H9 (cell line): ENCODE data around the gene RAB2B. TPM values are rescaled to one million over a fixed set of nuclear protein-coding genes. Genes with fewer than 3 reads are reported as not detected.

Experiments used
- DNase-seq: peaks from one replicate; pipeline ENCODE4 v3.0.0-alpha.2; 2017
- H2AFZ ChIP-seq: one replicate; pipeline ENCODE4 v1.6.1; 2013; ENCODE audit warnings: mild to moderate bottlenecking, low read length, control low read depth, moderate library complexity
- H2AK5ac ChIP-seq: 2 replicates; pipeline ENCODE4 v1.6.1; 2013; ENCODE audit warnings: low read length, control low read depth, mixed read lengths; ENCODE audit not compliant: insufficient read length
- H2BK120ac ChIP-seq: one replicate; pipeline ENCODE4 v1.6.1; 2013; ENCODE audit warnings: low read depth, mild to moderate bottlenecking, low read length, control low read depth, inconsistent platforms; ENCODE audit not compliant: poor library complexity, severe bottlenecking
- H2BK12ac ChIP-seq: 2 replicates; pipeline ENCODE4 v1.6.1; 2013; ENCODE audit warnings: low read length, control low read depth, mixed read lengths, low read depth; ENCODE audit not compliant: insufficient read length
- H2BK15ac ChIP-seq: 2 replicates; pipeline ENCODE4 v1.6.1; 2013; ENCODE audit warnings: low read depth, low read length, control low read depth
- H2BK20ac ChIP-seq: one replicate; pipeline ENCODE4 v1.6.1; 2013; ENCODE audit warnings: low read depth, mild to moderate bottlenecking, low read length, control low read depth, inconsistent platforms; ENCODE audit not compliant: poor library complexity, severe bottlenecking
- H2BK5ac ChIP-seq: 2 replicates; pipeline ENCODE4 v1.6.1; 2013; ENCODE audit warnings: low read length, control low read depth, mixed read lengths; ENCODE audit not compliant: insufficient read length
- H3K14ac ChIP-seq: 2 replicates; pipeline ENCODE4 v1.6.1; 2013; ENCODE audit warnings: low read length, control low read depth; ENCODE audit not compliant: insufficient read depth
- H3K18ac ChIP-seq: 2 replicates; pipeline ENCODE4 v1.6.1; 2013; ENCODE audit warnings: low read depth, mild to moderate bottlenecking, mixed read lengths, low read length, control low read depth; ENCODE audit not compliant: insufficient read length
- H3K23ac ChIP-seq: 2 replicates; pipeline ENCODE4 v1.6.1; 2013; ENCODE audit warnings: low read length, control low read depth, mixed read lengths, low read depth; ENCODE audit not compliant: insufficient read length
- H3K23me2 ChIP-seq: 2 replicates; pipeline ENCODE4 v1.6.1; 2013; ENCODE audit warnings: low read depth, mild to moderate bottlenecking, mixed read lengths, low read length, control low read depth; ENCODE audit not compliant: insufficient read length, poor library complexity, severe bottlenecking
- H3K27ac ChIP-seq: 2 replicates; pipeline ENCODE4 v1.5.1; 2013; ENCODE audit warnings: low read length, control low read depth, mixed read lengths, low read depth; ENCODE audit not compliant: insufficient read length
- H3K27me3 ChIP-seq: 2 replicates; pipeline ENCODE4 v1.6.1; 2013; ENCODE audit warnings: low read length, control low read depth, inconsistent platforms; ENCODE audit not compliant: insufficient read depth
- H3K4ac ChIP-seq: 2 replicates; pipeline ENCODE4 v1.6.1; 2013; ENCODE audit warnings: low read depth, mild to moderate bottlenecking, control low read depth, inconsistent platforms, low read length, moderate library complexity
- H3K4me1 ChIP-seq: 2 replicates; pipeline ENCODE4 v1.6.1; 2013; ENCODE audit warnings: low read length, control low read depth, inconsistent platforms; ENCODE audit not compliant: insufficient read depth
- H3K4me2 ChIP-seq: 2 replicates; pipeline ENCODE4 v1.6.1; 2013; ENCODE audit warnings: low read length, control low read depth, mixed read lengths; ENCODE audit not compliant: insufficient read length, insufficient read depth
- H3K56ac ChIP-seq: 2 replicates; pipeline ENCODE4 v1.6.1; 2013; ENCODE audit warnings: low read depth, mild to moderate bottlenecking, mixed read lengths, low read length, control low read depth; ENCODE audit not compliant: insufficient read length
- H3K79me1 ChIP-seq: 2 replicates; pipeline ENCODE4 v1.6.1; 2013; ENCODE audit warnings: low read depth, mild to moderate bottlenecking, moderate library complexity, low read length, control low read depth, inconsistent platforms; ENCODE audit not compliant: insufficient read depth, poor library complexity, severe bottlenecking
- H3K79me2 ChIP-seq: 2 replicates; pipeline ENCODE4 v1.6.1; 2013; ENCODE audit warnings: low read length, control low read depth, inconsistent platforms; ENCODE audit not compliant: insufficient read depth
- H3K9ac ChIP-seq: 2 replicates; pipeline ENCODE4 v1.6.1; 2013; ENCODE audit warnings: low read length, control low read depth, mixed read lengths; ENCODE audit not compliant: insufficient read length; ENCODE audit errors: extremely low read depth
- H3K9me3 ChIP-seq: one replicate; pipeline ENCODE4 v1.6.1; 2013; ENCODE audit warnings: low read depth, low read length, inconsistent platforms; ENCODE audit not compliant: control insufficient read depth
- H3T11ph ChIP-seq: one replicate; pipeline ENCODE4 v1.6.1; 2013; ENCODE audit warnings: mild to moderate bottlenecking, low read length, control low read depth, inconsistent platforms
- H4K20me1 ChIP-seq: one replicate; pipeline ENCODE4 v1.6.1; 2013; ENCODE audit not compliant: control insufficient read depth, insufficient read length, insufficient read depth
- H4K5ac ChIP-seq: 2 replicates; pipeline ENCODE4 v1.6.1; 2013; ENCODE audit warnings: low read depth, mild to moderate bottlenecking, mixed read lengths, low read length, control low read depth; ENCODE audit not compliant: insufficient read length
- H4K8ac ChIP-seq: replicated peaks from 2 replicates; pipeline ENCODE4 v1.6.1; 2013; ENCODE audit warnings: low read length, control low read depth, mixed read lengths, low read depth; ENCODE audit not compliant: insufficient read length
- H4K91ac ChIP-seq: 2 replicates; pipeline ENCODE4 v1.6.1; 2013; ENCODE audit warnings: low read depth, mild to moderate bottlenecking, moderate library complexity, mixed read lengths, low read length, control low read depth; ENCODE audit not compliant: insufficient read length
- H3K27ac Mint-ChIP-seq, 3 experiments: 2 replicates in 2 of 3; 3 replicates in 1 of 3; pipeline ENCODE4 v1.8.0; 2020 to 2021; ENCODE audit warnings: mixed read lengths in 3 of 3, mild to moderate bottlenecking in 1 of 3, moderate library complexity in 1 of 3
- H3K27me3 Mint-ChIP-seq: 2 replicates; pipeline ENCODE4 v1.8.0; 2021; ENCODE audit warnings: low read depth, mild to moderate bottlenecking, moderate library complexity, mixed read lengths
- H3K36me3 Mint-ChIP-seq, 3 experiments: 2 replicates in 2 of 3; 3 replicates in 1 of 3; pipeline ENCODE4 v1.8.0; 2020 to 2021; ENCODE audit warnings: low read depth in 3 of 3, mixed read lengths in 3 of 3; ENCODE audit not compliant: insufficient read depth in 1 of 3
- H3K4me1 Mint-ChIP-seq, 2 experiments: 2 replicates each; pipeline ENCODE4 v1.8.0; 2020; ENCODE audit warnings: mixed read lengths in 2 of 2
- H3K4me3 Mint-ChIP-seq, 2 experiments: 2 replicates in 1 of 2; 3 replicates in 1 of 2; pipeline ENCODE4 v1.8.0; 2020 to 2021; ENCODE audit warnings: mild to moderate bottlenecking in 2 of 2, mixed read lengths in 2 of 2, moderate library complexity in 1 of 2
- H3K9me3 Mint-ChIP-seq, 2 experiments: 2 replicates in 1 of 2; 3 replicates in 1 of 2; pipeline ENCODE4 v1.8.0; 2020; ENCODE audit warnings: mild to moderate bottlenecking in 2 of 2, mixed read lengths in 2 of 2, moderate library complexity in 1 of 2
- CTCF ChIP-seq: fragments of 200-600 bp; sonication (generic); conservative IDR thresholded peaks from 3 replicates; pipeline ENCODE4 v1.8.0; 2021; ENCODE audit warnings: antibody characterized with exemption, mild to moderate bottlenecking
- WGBS: extraction: QIAGEN DNeasy Blood & Tissue Kit; methylation state at CpG from one replicate; pipeline ENCODE4 v1.1.7; 2013; ENCODE audit warnings: missing lambda C conversion rate, low lambda C conversion rate, mixed read lengths; ENCODE audit not compliant: insufficient read length; ENCODE audit errors: extremely low coverage; 5-methylcytosine and 5-hydroxymethylcytosine counted together
- total RNA-seq: library from RNA; stranded (reverse); gene quantifications from 2 replicates; pipeline ENCODE4 v1.2.1, GENCODE V29; 2021

Gene RAB2B
- total RNA-seq, 1 experiment from 2014 or later: 27.9 TPM

DNA sequence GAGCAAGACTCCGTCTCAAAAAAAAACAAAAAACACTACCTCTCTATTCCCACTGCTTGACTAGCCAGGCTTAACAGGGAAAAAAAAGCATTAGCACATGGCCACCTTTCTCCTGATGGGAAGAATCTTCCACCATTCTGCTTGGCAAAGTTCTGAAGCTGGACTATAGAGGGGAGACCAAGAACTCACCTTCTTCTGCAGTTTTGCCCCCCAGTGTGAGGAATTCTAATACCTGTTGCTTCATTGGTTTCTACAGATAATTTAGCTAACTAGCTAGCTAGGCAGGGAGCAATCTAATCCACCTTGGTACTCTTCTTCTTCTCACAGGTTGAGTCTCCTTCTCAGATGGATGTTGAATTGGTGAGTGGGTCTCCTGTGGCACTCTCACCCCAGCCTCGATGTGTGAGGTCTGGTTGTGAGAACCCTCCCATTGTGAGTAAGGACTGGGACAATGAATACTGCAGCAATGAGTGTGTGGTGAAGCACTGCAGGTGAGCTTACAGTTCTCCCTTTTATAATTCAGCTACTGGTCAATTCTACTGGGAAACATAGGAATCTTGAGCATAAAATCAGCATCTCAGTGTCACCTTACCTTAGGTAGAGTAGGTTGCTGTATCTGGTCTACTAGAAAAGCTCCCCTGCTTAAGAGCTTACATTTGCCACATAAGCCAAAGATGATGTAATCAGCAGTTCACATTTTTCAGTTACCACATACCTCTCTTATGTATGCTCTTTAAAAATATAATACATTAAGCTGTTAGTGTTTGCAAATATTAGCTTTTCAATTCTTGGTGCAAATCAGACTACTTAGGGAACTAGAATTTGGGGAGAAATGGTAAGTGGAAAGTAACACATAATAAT lies 18.4 kb upstream of the RAB2B start:
- Histone ChIP-seq H4K5ac (no peak overlapping the region), H3K27ac (peak overlapping the region; percentile 27), H2AK5ac (no peak overlapping the region), H3K79me1 (no peaks in the 10 kb centered on the region), H3K14ac (no peak overlapping the region), H3T11ph (no peak overlapping the region), H3K56ac (no peak overlapping the region), H2BK20ac (no peak overlapping the region), H3K4ac (no peak overlapping the region), H3K4me1 (no peaks in the 10 kb centered on the region; the same call in 1 of the 2 replicates), H4K91ac (no peak overlapping the region), H3K9ac (no peak overlapping the region), H3K9me3 (no peaks in the 10 kb centered on the region), H2BK12ac (no peak overlapping the region), H3K27me3 (no peaks in the 10 kb centered on the region), H3K79me2 (no peaks in the 10 kb centered on the region), H3K23ac (no peak overlapping the region), H2BK120ac (no peak overlapping the region), H3K18ac (no peak overlapping the region), H2BK5ac (no peak overlapping the region), H2AFZ (no peak overlapping the region), H3K23me2 (no peaks in the 10 kb centered on the region), H4K8ac (no peak overlapping the region), H2BK15ac (no peak overlapping the region), H4K20me1 (no peaks in the 10 kb centered on the region), H3K4me2 (no peak overlapping the region)
- no CpG with 5 or more reads among the region's 2 CpGs for WGBS
- no peak for DNase-seq
- peak overlapping the region in 2 of 3 experiments; percentile 91 to 96; a peak in 4 of 7 replicates for H3K27ac Mint-ChIP-seq
- no peak for TF ChIP-seq CTCF
- no peaks in the 10 kb centered on the region for H3K27me3 Mint-ChIP-seq
- no peaks in the 10 kb centered on the region for H3K9me3 Mint-ChIP-seq
- peaks cover 63 to 91% (median 80%) of the 10 kb centered on the region in 3 experiments for H3K36me3 Mint-ChIP-seq
- no peak overlapping the region for H3K4me3 Mint-ChIP-seq
- peaks cover 23 to 26% of the 10 kb centered on the region in 2 experiments for H3K4me1 Mint-ChIP-seq
